HepG2 (cell line): Measurements from ENCODE around the gene MAEA. TPM values are rescaled to one million over a fixed set of nuclear protein-coding genes. Genes with fewer than 3 reads are reported as not detected.

ENCODE experiments used
- HIC2 ChIP-seq: sonication (generic); formaldehyde crosslinking; IDR thresholded peaks from 2 replicates; pipeline ENCODE4 v1.9.0; 2022; ENCODE audit warnings: low read depth, missing genetic modification reagents
- HNF1A ChIP-seq, 2 experiments: sonication (generic) in 1 of 2; formaldehyde crosslinking in 1 of 2; IDR thresholded peaks; 2 replicates each; pipeline versions ENCODE4 v1.4.0 to v1.6.1; 2016 to 2020; ENCODE audit warnings: borderline replicate concordance in 1 of 2, low read depth in 1 of 2, mild to moderate bottlenecking in 1 of 2, missing genetic modification reagents in 1 of 2
- MIER3 ChIP-seq: IDR thresholded peaks from 2 replicates; pipeline ENCODE4 v1.6.1; 2016; ENCODE audit warnings: missing compliant biosample characterization, borderline replicate concordance
- SOX6 ChIP-seq, 2 experiments: fragments of 450-650 bp in 1 of 2; sonication (generic) in 1 of 2; formaldehyde crosslinking in 1 of 2; IDR thresholded peaks; 2 replicates each; pipeline versions ENCODE4 v1.4.0 to v1.6.1; 2017 to 2020; ENCODE audit warnings: antibody characterized with exemption in 1 of 2, mild to moderate bottlenecking in 1 of 2, missing genetic modification reagents in 1 of 2
- ZBTB3 ChIP-seq: sonication (generic); formaldehyde crosslinking; IDR thresholded peaks from 2 replicates; pipeline ENCODE4 v1.4.0; 2020; ENCODE audit warnings: low read depth, mild to moderate bottlenecking, moderate library complexity, missing genetic modification reagents, borderline replicate concordance
- ZNF354B ChIP-seq: sonication (generic); formaldehyde crosslinking; IDR thresholded peaks from 2 replicates; pipeline ENCODE4 v1.8.0; 2022; ENCODE audit warnings: mild to moderate bottlenecking, missing genetic modification reagents
- ZNF607 ChIP-seq: sonication (generic); formaldehyde crosslinking; IDR thresholded peaks from 2 replicates; pipeline ENCODE4 v1.5.1; 2020; ENCODE audit warnings: missing genetic modification reagents, mild to moderate bottlenecking, borderline replicate concordance
- ZNF7 ChIP-seq: IDR thresholded peaks from 2 replicates; pipeline ENCODE4 v1.6.1; 2016; ENCODE audit warnings: missing biosample characterization, missing genetic modification reagents
- ZSCAN29 ChIP-seq: sonication (generic); formaldehyde crosslinking; conservative IDR thresholded peaks from 2 replicates; pipeline ENCODE4 v1.4.0; 2020; ENCODE audit warnings: mild to moderate bottlenecking, missing genetic modification reagents
- polyA plus RNA-seq, 8 experiments: library from polyadenylated mRNA; depleted of rRNA in 3 of 8; stranded (reverse) in 7 of 8; unstranded in 1 of 8; fragments of >200 nt; fragmentation: Illumina TruSeq in 4 of 8; extraction: Trizol in 4 of 8; gene quantifications; 2 replicates each; pipeline versions ENCODE4 v1.2.1 to v1.2.3, GENCODE V29; 2011 to 2016; ENCODE audit warnings: low read depth in 4 of 8, missing spikeins in 1 of 8, mixed read lengths in 1 of 8; ENCODE audit not compliant: insufficient read depth in 1 of 8
- total RNA-seq, 5 experiments: library from RNA; depleted of rRNA; stranded (reverse); fragments of >200 nt; fragmentation: Illumina TruSeq; extraction: Trizol; gene quantifications; 2 replicates each; pipeline ENCODE4 v1.2.3, GENCODE V29; 2016; ENCODE audit warnings: low read depth in 1 of 5
- TF ChIP-seq, protein P1 (sequence below): sonication (generic); formaldehyde crosslinking; IDR thresholded peaks from 2 replicates; pipeline ENCODE4 v1.8.0; 2022; ENCODE audit warnings: low read depth, missing genetic modification reagents
- TF ChIP-seq, protein P2 (sequence below): sonication (generic); formaldehyde crosslinking; IDR thresholded peaks from 2 replicates; pipeline ENCODE4 v1.8.1; 2023; ENCODE audit warnings: mild to moderate bottlenecking, missing genetic modification reagents
- TF ChIP-seq, protein P3 (sequence below): sonication (generic); formaldehyde crosslinking; IDR thresholded peaks from 2 replicates; pipeline ENCODE4 v1.4.0; 2020; ENCODE audit warnings: missing genetic modification reagents, borderline replicate concordance
- TF ChIP-seq, protein P4 (sequence below): sonication (generic); formaldehyde crosslinking; IDR thresholded peaks from 2 replicates; pipeline ENCODE4 v1.8.0; 2023; ENCODE audit warnings: mild to moderate bottlenecking, missing genetic modification reagents

Gene MAEA
- total and polyA plus RNA-seq, 2 of the 13 experiments (the other 11 are each of a cell fraction or from before 2014, with no cell fraction given) = 52.0 to 57.1 TPM

- TF ChIP-seq HNF1A (IDR thresholded peaks at IDR 0.05; ENCODE audit: low read depth) = no peak
- TF ChIP-seq HNF1A (CRISPR knock-in tag; IDR thresholded peaks at IDR 0.05; ENCODE audit: borderline replicate concordance) = no peak
- no peak for TF ChIP-seq ZBTB3 (CRISPR knock-in tag)
- TF ChIP-seq HIC2 (CRISPR knock-in tag) = peak; percentile 66; the same call in 1 of the 2 replicates
- TF ChIP-seq ZNF607 (CRISPR knock-in tag) = no peak
- TF ChIP-seq, protein P1, sequence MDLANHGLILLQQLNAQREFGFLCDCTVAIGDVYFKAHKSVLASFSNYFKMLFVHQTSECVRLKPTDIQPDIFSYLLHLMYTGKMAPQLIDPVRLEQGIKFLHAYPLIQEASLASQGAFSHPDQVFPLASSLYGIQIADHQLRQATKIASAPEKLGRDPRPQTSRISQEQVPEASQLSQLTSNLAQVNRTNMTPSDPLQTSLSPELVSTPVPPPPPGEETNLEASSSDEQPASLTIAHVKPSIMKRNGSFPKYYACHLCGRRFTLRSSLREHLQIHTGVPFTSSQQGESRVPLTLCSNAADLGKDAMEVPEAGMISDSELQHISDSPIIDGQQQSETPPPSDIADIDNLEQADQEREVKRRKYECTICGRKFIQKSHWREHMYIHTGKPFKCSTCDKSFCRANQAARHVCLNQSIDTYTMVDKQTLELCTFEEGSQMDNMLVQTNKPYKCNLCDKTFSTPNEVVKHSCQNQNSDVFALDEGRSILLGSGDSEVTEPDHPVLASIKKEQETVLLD (CRISPR knock-in tag) = no peak
- no peak for TF ChIP-seq ZNF7 (CRISPR knock-in tag)
- TF ChIP-seq, protein P2, sequence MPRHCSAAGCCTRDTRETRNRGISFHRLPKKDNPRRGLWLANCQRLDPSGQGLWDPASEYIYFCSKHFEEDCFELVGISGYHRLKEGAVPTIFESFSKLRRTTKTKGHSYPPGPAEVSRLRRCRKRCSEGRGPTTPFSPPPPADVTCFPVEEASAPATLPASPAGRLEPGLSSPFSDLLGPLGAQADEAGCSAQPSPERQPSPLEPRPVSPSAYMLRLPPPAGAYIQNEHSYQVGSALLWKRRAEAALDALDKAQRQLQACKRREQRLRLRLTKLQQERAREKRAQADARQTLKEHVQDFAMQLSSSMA (CRISPR knock-in tag) = no peak
- no peak for TF ChIP-seq MIER3 (CRISPR knock-in tag)
- no peak for TF ChIP-seq ZNF354B (CRISPR knock-in tag)
- TF ChIP-seq, protein P3, sequence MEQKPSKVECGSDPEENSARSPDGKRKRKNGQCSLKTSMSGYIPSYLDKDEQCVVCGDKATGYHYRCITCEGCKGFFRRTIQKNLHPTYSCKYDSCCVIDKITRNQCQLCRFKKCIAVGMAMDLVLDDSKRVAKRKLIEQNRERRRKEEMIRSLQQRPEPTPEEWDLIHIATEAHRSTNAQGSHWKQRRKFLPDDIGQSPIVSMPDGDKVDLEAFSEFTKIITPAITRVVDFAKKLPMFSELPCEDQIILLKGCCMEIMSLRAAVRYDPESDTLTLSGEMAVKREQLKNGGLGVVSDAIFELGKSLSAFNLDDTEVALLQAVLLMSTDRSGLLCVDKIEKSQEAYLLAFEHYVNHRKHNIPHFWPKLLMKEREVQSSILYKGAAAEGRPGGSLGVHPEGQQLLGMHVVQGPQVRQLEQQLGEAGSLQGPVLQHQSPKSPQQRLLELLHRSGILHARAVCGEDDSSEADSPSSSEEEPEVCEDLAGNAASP (CRISPR knock-in tag) = 0 out of 2 replicates have a peak, but pooled peaks have one; percentile 24
- TF ChIP-seq ZSCAN29 = no peak
- no peak for TF ChIP-seq SOX6 (IDR thresholded peaks at IDR 0.05)
- peak; percentile 16; the same call in 1 of the 2 replicates for TF ChIP-seq SOX6 (CRISPR knock-in tag; IDR thresholded peaks at IDR 0.05)
- TF ChIP-seq, protein P4, sequence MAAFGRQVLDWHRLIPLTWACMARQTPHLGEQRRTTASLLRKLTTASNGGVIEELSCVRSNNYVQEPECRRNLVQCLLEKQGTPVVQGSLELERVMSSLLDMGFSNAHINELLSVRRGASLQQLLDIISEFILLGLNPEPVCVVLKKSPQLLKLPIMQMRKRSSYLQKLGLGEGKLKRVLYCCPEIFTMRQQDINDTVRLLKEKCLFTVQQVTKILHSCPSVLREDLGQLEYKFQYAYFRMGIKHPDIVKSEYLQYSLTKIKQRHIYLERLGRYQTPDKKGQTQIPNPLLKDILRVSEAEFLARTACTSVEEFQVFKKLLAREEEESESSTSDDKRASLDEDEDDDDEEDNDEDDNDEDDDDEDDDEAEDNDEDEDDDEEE (CRISPR knock-in tag) = 0 out of 2 replicates have a peak, but pooled peaks have one; percentile 49
Observed at GRCh38 chr4:1351854-1352566, 62.3 kb downstream of the MAEA start (continued).
